ENCODE measurements around the gene SLC4A1. TPM values are rescaled to one million over a fixed set of nuclear protein-coding genes. Genes with fewer than 3 reads are reported as not detected.

SLC4A1 gene
- total RNA-seq: not detected

DNA sequence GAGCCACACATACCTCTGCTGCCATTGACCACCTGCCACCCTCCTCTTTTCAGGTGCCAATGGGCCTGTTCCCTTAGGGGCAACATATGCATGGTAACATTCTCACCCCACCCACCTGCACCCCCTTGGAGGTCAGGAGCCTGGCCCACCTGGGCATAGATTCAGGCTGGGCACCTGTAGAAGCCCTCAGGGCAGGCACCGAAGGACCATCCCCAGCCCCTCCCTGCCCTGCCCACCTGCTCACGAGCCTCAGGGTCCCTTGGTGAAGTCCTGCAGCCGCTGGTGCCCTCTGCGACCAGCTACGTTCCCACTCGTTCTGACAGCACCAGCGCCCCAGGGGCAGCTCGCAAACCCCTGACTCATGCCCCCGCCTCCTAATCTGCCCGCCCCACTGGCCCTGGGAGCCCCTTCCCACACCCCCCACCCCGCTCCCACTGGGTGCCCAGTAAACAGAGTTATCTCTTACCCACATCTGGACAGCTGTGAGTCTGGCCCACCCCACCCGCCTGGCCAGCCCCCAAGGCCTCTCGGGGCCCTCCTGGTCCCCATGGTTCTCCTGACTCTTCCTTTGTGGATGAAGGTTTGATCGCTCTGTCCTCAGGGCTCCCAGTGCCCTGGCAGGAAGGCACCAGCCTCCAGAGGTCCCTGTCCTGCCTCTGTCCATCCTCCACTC is at the start of gene SLC4A1:
Gene SLC4A1 (minus strand): TSS at position 318 of the 673 bp plus-strand sequence. CDS start 5,269 bp downstream, outside the sequence.
- no peak within 1 kb of the TSS for H3K4me3 Mint-ChIP-seq
- CTCF ChIA-PET: no interaction called here
- POLR2A ChIA-PET: no interaction called here
- H3K36me3 Mint-ChIP-seq (ENCODE audit: low read depth): no peaks in the 10 kb centered on the region
- no peak within 1 kb of the TSS for H3K27ac Mint-ChIP-seq
- no peak for DNase-seq
- H3K9me3 Mint-ChIP-seq: no peaks in the 10 kb centered on the region
- H3K27me3 Mint-ChIP-seq: no peaks in the 10 kb centered on the region
- no peaks in the 10 kb centered on the region for H3K4me1 Mint-ChIP-seq

DNA sequence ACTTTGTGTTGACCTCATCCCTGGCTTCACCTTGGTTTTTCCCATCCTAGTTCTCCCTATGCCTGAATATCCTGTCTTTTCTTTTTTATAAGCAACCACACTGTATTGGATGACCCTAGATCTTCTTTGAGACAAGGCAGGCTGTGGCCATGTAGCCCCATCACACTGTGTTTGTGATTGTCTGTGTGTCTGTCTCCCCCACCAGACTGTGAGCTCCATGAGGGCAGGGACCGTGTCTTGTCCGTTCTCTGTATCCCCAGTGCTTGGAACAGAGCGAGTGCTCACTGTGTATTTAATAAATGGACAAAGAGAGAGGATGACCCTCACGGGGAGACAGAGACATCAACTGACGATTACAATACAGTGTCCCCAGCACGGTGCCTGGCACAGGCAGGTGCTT is 49.6 kb upstream of the SLC4A1 start:
- Mint-ChIP-seq H3K4me3 (no peak overlapping the region), H3K36me3 (ENCODE audit: low read depth) (peaks cover 22% of the 10 kb centered on the region), H3K9me3 (no peaks in the 10 kb centered on the region), H3K27me3 (peaks cover 36% of the 10 kb centered on the region), H3K4me1 (peaks cover 13% of the 10 kb centered on the region), H3K27ac (no peak overlapping the region)
- CTCF ChIA-PET: interaction anchor here (1.3 to 1.4 kb wide), 2 partner anchors 13 to 107 kb away, joined by 3 to 4 read pairs; no protein-coding TSS in a partner anchor
- POLR2A ChIA-PET: interaction anchor here (1.1 to 1.9 kb wide), 3 partner anchors 15 to 131 kb away, joined by 4 to 6 read pairs (median 4); partner anchors contain the start of gene TMUB2
- no peak for DNase-seq

DNA sequence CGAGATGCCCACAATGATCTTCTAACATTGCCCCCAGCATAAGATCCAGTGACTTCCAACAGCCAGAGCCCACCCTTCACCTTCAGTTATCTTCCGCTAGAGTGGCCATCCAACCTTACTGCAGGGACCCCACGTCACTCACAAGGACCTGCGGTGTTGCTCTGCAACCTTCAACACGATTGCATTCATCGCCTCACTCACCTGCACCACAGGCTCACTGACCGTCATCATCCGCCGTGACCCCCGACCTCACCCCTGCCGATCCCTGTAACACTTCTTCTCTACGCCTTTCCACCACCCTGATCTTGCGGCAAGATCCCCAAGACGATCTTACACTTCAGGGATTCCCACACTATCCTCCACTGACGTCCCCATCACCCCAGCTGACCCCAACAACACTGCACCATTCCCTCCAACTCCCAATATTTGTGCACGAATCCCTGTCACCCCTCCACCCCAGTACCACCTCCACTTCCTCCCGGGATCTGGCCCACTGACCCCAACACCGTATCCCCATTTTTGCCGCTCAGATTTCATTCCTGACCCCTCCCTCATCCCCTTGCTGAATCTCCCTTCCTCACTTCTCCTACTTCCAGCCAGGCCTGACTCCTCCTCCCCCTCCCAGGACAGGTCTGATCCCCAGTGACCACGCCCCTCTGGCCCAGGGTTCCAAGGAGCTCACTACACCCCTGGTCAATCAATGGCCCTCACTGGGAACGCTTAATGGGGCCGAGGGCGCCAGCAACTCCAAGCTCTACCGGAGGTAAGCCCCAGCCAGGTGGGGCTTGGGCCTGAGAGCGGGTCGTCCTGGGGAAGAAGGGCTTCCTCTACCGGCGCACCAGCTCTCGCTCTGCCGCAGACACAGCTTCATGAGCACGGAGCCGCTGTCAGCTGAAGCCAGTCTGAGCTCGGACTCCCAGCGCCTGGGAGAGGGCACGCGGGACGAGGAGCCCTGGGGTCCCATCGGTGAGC is 48.1 kb upstream of the SLC4A1 start:
- ChIA-PET CTCF (interaction anchor here (0.5 to 1.4 kb wide), 4 partner anchors 15 to 106 kb away, joined by 3 to 4 read pairs (median 4); no protein-coding TSS in a partner anchor), POLR2A (interaction anchor here (0.7 to 3.1 kb wide), 9 partner anchors 11 to 106 kb away, joined by 3 to 16 read pairs (median 5); partner anchors contain the start of gene UBTF)
- Mint-ChIP-seq H3K27me3 (peaks cover 40% of the 10 kb centered on the region), H3K27ac (no peak overlapping the region), H3K36me3 (ENCODE audit: low read depth) (peaks cover 14% of the 10 kb centered on the region), H3K9me3 (no peaks in the 10 kb centered on the region), H3K4me1 (peaks cover 13% of the 10 kb centered on the region), H3K4me3 (peak overlapping the region; percentile 61)
- no peak for DNase-seq

DNA sequence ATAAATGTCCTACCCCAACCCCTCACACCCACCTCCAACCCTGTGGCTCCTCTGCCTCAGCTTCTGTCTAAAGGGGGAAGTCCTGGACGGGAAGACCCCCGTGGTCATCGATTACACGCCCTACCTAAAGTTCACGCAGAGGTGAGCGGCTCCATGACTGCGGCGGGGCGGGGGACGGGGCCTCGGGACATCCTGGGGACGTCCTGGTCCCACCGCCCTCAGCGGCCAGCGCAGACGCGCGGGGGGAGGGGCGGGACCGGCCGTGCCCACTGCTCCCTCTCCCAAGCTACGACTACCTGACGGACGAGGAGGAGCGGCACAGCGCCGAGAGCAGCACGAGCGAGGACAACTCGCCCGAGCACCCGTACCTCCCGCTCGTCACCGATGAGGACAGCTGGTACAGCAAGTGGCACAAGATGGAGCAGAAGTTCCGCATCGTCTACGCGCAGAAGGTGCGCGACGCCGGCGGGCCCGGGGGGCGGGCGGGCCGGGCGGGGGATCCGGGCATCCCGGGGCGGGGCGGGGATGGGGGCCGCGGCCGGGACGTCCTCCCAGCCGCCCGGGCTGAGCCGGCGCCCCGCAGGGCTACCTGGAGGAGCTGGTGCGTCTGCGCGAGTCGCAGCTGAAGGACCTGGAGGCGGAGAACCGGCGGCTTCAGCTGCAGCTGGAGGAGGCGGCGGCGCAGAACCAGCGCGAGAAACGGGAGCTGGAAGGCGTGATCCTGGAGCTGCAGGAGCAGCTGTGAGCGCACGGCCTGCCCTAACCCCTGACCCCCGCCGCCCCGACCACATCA is 47.1 kb upstream of the SLC4A1 start:
- peaks cover 43% of the 10 kb centered on the region for H3K27me3 Mint-ChIP-seq
- H3K36me3 Mint-ChIP-seq (ENCODE audit: low read depth): peaks cover 8% of the 10 kb centered on the region
- peak overlapping the region; percentile 61 for H3K4me3 Mint-ChIP-seq
- H3K9me3 Mint-ChIP-seq: no peaks in the 10 kb centered on the region
- H3K27ac Mint-ChIP-seq: no peak overlapping the region
- ChIA-PET CTCF (interaction anchor here (0.9 kb wide), 1 partner anchor 105 kb away, joined by 3 read pairs; no protein-coding TSS in a partner anchor), POLR2A (interaction anchor here (0.9 to 3.1 kb wide), 5 partner anchors 16 to 105 kb away, joined by 3 to 16 read pairs (median 5); partner anchors contain the start of gene UBTF)
- peaks cover 13% of the 10 kb centered on the region for H3K4me1 Mint-ChIP-seq
- peak; percentile 47 for DNase-seq

DNA sequence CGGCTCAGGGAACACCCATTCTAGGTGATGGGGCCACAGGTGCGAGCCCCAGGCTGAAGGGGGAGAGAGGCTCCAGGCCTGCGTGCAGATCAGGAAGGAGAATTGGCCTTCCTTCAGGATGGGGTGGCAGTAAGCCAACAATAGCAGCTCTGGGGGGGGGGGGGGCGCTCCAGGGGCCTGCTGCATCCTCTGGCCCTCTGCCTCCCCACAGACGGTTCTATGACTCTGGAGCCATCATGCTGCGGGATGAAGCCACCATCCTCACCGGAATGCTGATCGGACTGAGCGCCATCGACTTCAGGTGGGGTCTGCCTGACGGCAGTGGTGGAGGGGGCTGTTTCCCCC is 46.6 kb upstream of the SLC4A1 start:
- DNase-seq: no peak
- no peaks in the 10 kb centered on the region for H3K9me3 Mint-ChIP-seq
- H3K36me3 Mint-ChIP-seq (ENCODE audit: low read depth): peaks cover 6% of the 10 kb centered on the region
- POLR2A ChIA-PET: interaction anchor here (1.3 to 3.1 kb wide), 4 partner anchors 17 to 104 kb away, joined by 3 to 16 read pairs (median 6); no protein-coding TSS in a partner anchor
- peaks cover 17% of the 10 kb centered on the region for H3K4me1 Mint-ChIP-seq
- CTCF ChIA-PET: no interaction called here
- H3K4me3 Mint-ChIP-seq: peak overlapping the region; percentile 50
- peaks cover 47% of the 10 kb centered on the region for H3K27me3 Mint-ChIP-seq
- H3K27ac Mint-ChIP-seq: no peak overlapping the region

DNA sequence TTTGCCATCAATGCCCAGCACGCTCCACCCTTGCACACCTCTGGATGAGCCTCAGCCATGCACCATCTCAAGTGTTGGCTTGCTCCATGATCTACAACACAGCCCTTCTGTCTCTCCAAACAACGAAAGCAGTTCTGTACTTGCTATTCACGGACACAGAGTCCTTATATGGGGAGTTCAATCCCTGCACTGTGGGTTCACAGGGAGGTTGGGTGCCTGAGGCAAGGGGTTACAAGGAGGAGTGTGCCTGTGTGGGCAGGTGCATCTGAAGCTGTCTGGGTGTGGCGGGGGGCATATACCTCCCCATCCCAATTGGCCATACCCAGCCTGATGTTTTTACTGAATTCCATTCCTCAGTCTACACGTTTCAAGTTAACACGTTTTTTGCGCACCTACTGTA is 46.1 kb upstream of the SLC4A1 start:
- Mint-ChIP-seq H3K4me1 (peaks cover 20% of the 10 kb centered on the region), H3K27me3 (peaks cover 47% of the 10 kb centered on the region), H3K36me3 (ENCODE audit: low read depth) (peaks cover 3% of the 10 kb centered on the region), H3K4me3 (peak overlapping the region; percentile 50), H3K27ac (no peak overlapping the region), H3K9me3 (no peaks in the 10 kb centered on the region)
- DNase-seq: no peak
- ChIA-PET CTCF (interaction anchor here (0.7 kb wide), 1 partner anchor 1377 kb away, joined by 7 read pairs; no protein-coding TSS in a partner anchor), POLR2A (interaction anchor here (1.7 to 3.1 kb wide), 2 partner anchors 17 to 93 kb away, joined by 5 to 16 read pairs; no protein-coding TSS in a partner anchor)

DNA sequence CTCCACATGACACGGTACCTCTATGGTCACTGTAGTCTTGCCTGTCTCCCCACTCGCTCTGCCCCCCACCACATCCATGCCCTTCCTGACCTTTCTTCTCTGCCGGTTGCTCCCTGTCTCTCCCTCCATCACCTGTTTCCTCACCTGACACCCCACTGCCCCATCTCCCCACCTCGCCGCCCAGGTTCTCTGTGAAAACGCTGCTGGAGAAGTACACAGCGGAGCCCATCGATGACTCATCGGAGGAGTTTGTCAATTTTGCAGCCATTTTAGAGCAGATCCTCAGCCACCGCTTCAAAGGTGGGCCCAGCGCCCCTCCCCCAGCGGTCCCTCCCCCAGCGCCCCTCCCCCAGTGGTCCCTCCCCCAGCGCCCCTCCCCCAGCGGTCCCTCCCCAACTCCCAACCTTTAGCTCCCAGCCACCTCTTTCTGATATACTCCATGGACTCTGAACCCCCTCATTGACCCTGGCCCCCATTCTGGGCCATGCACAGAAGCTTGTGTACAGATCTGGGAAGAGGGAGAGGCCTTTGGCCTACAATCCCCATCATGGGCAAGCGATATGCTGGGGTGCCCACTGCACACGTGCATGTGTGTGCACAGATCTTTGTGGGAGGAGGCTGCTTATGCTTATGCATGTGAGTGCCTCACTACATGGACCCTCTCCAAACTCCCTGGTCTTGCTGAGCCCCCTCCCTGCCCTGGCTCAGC is 44.6 kb upstream of the SLC4A1 start:
- Mint-ChIP-seq H3K27me3 (peaks cover 49% of the 10 kb centered on the region), H3K4me1 (peaks cover 26% of the 10 kb centered on the region), H3K27ac (no peak overlapping the region), H3K4me3 (no peak overlapping the region), H3K36me3 (ENCODE audit: low read depth) (no peaks in the 10 kb centered on the region), H3K9me3 (no peaks in the 10 kb centered on the region)
- POLR2A ChIA-PET: no interaction called here
- DNase-seq: no peak
- CTCF ChIA-PET: no interaction called here

DNA sequence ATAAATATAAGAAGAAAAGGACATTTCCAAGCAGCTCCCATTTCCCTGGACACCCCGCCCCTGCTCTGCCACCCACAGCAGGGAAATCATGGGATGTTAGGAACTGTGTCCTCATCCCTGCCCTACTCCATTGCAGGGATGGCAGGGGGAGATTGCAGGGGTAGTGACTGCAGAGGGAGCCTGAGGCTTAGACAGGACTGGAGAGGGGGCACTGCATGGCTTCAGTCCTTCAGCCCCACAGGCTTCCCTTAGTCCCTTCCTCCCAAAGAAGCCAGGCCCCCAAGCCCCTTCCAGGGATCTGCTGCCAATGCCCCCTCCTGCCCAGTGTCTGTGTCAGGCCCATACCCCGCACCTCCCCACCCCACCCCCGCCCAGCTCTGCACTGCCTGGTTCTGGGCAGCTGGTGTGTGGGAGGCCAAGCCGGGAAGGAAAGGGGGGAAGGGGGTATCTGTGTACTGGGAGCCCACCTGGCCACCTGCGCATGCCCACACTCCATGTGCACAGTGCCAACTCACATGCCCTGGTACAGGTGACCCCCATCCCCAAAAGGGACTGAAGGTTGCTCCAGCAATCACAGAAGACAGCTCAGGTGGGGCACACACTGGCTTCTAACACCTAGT is 43.7 kb upstream of the SLC4A1 start:
- H3K27ac Mint-ChIP-seq: no peak overlapping the region
- POLR2A ChIA-PET: no interaction called here

DNA sequence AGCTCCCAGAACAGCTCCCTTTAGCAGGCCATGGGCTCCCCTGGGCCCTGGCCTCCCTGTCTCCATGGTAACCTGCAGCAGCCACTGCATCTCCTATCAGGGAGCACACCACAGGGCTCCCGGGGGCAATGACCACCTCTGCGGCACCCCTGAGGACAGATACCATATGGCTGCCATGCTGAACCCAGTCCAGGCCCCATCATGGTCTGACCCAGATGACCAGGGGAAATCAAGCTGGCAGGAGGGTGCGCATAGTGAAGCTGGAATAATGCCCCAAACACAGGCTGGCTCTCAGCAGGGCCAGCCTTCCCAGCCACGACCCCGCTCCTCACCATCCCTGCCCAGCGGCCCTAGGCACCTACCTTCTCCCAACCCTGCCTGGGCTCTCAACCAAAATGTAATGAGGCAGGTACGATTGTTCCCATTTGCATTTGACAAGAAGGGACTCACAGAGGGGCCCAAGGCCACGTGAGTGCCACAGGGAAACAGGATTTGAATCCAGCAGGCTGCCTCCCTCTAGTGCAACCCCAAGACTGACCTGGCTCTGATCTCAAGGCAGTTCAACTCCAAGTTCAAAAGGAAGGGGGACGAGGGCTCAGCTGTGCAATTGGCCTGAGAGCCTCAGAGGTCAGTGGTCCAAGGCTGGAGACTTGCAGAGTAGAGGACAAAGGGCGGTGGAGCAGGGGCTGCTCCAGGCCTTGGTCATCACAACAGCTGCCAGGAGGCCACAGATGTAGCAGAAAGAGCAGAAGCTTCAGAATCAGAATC is 42.9 kb upstream of the SLC4A1 start:
- CTCF ChIA-PET: no interaction called here
- Mint-ChIP-seq H3K27ac (no peak overlapping the region), H3K27me3 (peaks cover 45% of the 10 kb centered on the region), H3K9me3 (no peaks in the 10 kb centered on the region), H3K4me1 (peaks cover 26% of the 10 kb centered on the region), H3K4me3 (no peak overlapping the region), H3K36me3 (ENCODE audit: low read depth) (no peaks in the 10 kb centered on the region)
- DNase-seq: no peak
- POLR2A ChIA-PET: interaction anchor here (1.0 kb wide), 1 partner anchor 89 kb away, joined by 3 read pairs; no protein-coding TSS in a partner anchor

More for the DNA sequence above, 43.7 kb upstream of the SLC4A1 start:
- Mint-ChIP-seq H3K4me3 (no peak overlapping the region), H3K9me3 (no peaks in the 10 kb centered on the region), H3K27me3 (peaks cover 49% of the 10 kb centered on the region), H3K4me1 (peaks cover 32% of the 10 kb centered on the region), H3K36me3 (ENCODE audit: low read depth) (no peaks in the 10 kb centered on the region)
- no peak for DNase-seq
- CTCF ChIA-PET: no interaction called here

DNA sequence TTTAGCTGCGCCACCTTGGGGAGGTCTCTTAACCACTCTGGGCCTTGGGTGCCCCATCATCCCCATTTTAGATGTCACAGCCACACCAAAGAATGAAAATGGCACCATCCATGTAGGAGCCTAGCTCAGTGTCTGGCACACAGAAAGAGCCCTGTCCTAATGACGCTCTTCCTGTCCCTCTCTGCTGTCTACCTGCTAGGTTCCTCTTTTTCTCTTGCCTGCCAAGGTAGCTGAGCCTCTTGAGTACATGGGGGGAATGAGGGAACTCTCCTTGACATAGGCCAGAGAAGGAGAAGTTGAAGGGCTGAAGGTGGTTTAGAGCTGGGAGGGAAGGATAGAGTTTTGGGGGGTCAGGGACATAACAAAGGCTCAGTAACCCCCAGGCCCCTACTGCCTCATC is 42.3 kb upstream of the SLC4A1 start:
- Mint-ChIP-seq H3K4me3 (no peak overlapping the region), H3K9me3 (no peaks in the 10 kb centered on the region), H3K36me3 (ENCODE audit: low read depth) (no peaks in the 10 kb centered on the region), H3K27ac (no peak overlapping the region), H3K27me3 (peaks cover 42% of the 10 kb centered on the region), H3K4me1 (peaks cover 21% of the 10 kb centered on the region)
- POLR2A ChIA-PET: interaction anchor here (1.0 kb wide), 1 partner anchor 88 kb away, joined by 3 read pairs; no protein-coding TSS in a partner anchor
- CTCF ChIA-PET: no interaction called here
- DNase-seq: no peak

DNA sequence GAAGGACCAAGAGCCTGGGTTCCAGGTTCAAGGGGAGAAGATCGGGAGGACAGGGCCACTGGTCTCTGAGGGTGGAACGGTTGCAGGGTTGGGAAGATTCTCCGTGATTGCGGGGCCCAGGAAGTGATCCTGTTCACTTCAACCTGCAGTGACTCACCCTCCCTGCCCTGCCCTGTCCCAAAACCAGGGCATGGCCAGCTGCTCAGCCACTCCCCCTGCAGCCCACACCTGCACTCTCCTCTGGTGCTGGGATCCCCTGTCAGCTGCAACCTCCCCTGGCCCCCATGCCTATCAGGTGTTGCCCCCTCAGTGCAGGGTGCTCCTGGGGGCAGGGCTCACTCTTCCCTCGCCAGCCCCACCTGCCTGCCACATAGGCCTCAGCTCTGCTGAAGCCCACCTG is 41.5 kb upstream of the SLC4A1 start:
- H3K4me1 Mint-ChIP-seq: peaks cover 21% of the 10 kb centered on the region
- H3K27me3 Mint-ChIP-seq: peaks cover 45% of the 10 kb centered on the region
- DNase-seq: no peak
- CTCF ChIA-PET: no interaction called here
- POLR2A ChIA-PET: no interaction called here
- H3K9me3 Mint-ChIP-seq: no peaks in the 10 kb centered on the region
- no peaks in the 10 kb centered on the region for H3K36me3 Mint-ChIP-seq (ENCODE audit: low read depth)
- no peak overlapping the region for H3K27ac Mint-ChIP-seq
- H3K4me3 Mint-ChIP-seq: no peak overlapping the region

Measured in activated CD4-positive, alpha-beta memory T cell treated with anti-CD3 and anti-CD28 coated beads, Interleukin-2, amount 10 ng/mL, durations not matched to agents 7 days and 5 days (primary cell).